ENCODE results near the gene SETD3. TPM values are rescaled to one million over a fixed set of nuclear protein-coding genes. Genes with fewer than 3 reads are reported as not detected.

Gene SETD3
- total RNA-seq, 2 experiments from 2014 or later: 56.8 to 64.5 TPM

DNA sequence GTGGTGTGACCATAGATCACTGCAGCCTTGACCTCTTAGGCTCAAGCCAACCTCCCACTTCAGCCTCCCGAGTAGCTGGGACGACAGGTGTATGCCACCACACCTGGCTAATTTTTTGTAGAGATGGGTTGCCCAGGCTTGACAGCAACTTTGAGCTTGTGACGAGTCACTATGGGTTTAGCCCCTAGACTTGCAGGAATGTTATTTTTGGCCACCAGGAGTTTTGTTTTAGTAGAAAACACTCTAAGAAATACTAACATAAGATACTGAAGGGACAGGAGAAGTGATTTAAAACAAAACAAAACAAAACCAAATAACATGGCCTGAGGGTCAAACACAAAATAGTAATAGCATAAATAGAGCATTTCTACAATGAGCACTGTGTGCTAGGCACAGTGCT is 26.4 kb downstream of the SETD3 start:
- no peak for DNase-seq
- Mint-ChIP-seq H3K27ac (no peak overlapping the region), H3K36me3 (ENCODE audit: low read depth) (peaks cover 19% of the 10 kb centered on the region), H3K4me1 (no peaks in the 10 kb centered on the region), H3K27me3 (no peaks in the 10 kb centered on the region), H3K9me3 (no peaks in the 10 kb centered on the region), H3K4me3 (no peak overlapping the region)
- ChIA-PET POLR2A (no interaction called here), CTCF (interaction anchor here (0.6 kb wide), 1 partner anchor 1007 kb away, joined by 3 read pairs; no protein-coding TSS in a partner anchor)

GRCh38 chr14:99452968-99453367 is 27.7 kb downstream of the SETD3 start:
- Mint-ChIP-seq H3K36me3 (ENCODE audit: low read depth) (peaks cover 23% of the 10 kb centered on the region), H3K4me1 (peaks cover 4% of the 10 kb centered on the region), H3K9me3 (no peaks in the 10 kb centered on the region), H3K27ac (no peak overlapping the region), H3K4me3 (no peak overlapping the region), H3K27me3 (no peaks in the 10 kb centered on the region)
- ChIA-PET CTCF (no interaction called here), POLR2A (no interaction called here)
- DNase-seq: no peak

GRCh38 chr14:99451234-99451633 is 29.4 kb downstream of the SETD3 start:
- Mint-ChIP-seq H3K27ac (no peak overlapping the region), H3K36me3 (ENCODE audit: low read depth) (peaks cover 20% of the 10 kb centered on the region), H3K9me3 (no peaks in the 10 kb centered on the region), H3K4me3 (no peak overlapping the region), H3K4me1 (peaks cover 4% of the 10 kb centered on the region), H3K27me3 (no peaks in the 10 kb centered on the region)
- POLR2A ChIA-PET: no interaction called here
- DNase-seq: no peak
- CTCF ChIA-PET: interaction anchor here (1.4 kb wide), 1 partner anchor 11 kb away, joined by 3 read pairs; no protein-coding TSS in a partner anchor

DNA sequence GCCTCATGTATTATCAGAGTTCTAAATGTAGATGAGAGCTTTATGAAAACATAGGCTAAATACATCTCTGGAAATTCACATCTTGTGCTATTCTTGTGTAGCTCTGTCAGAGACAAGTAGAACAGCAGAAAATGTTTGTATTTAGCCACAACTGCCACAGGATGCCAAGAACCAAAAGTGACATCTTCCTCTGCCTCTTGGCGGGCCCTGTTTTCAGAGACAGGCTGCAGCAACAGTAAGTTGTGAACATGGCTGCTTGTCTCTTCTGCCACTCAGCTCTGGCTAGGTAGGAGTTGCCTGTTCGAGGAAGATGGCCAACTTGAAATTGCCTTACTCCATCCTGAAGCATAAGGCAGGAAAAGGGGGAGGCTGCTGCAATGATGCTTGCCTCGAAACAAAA is 30.4 kb downstream of the SETD3 start:
- ChIA-PET POLR2A (no interaction called here), CTCF (interaction anchor here (0.9 to 1.4 kb wide), 2 partner anchors 10 to 13 kb away, joined by 3 read pairs; no protein-coding TSS in a partner anchor)
- H3K27ac Mint-ChIP-seq: no peak overlapping the region
- H3K9me3 Mint-ChIP-seq: no peaks in the 10 kb centered on the region
- H3K4me3 Mint-ChIP-seq: no peak overlapping the region
- no peaks in the 10 kb centered on the region for H3K27me3 Mint-ChIP-seq
- H3K36me3 Mint-ChIP-seq (ENCODE audit: low read depth): peaks cover 20% of the 10 kb centered on the region
- H3K4me1 Mint-ChIP-seq: peaks cover 4% of the 10 kb centered on the region
- no peak for DNase-seq

DNA sequence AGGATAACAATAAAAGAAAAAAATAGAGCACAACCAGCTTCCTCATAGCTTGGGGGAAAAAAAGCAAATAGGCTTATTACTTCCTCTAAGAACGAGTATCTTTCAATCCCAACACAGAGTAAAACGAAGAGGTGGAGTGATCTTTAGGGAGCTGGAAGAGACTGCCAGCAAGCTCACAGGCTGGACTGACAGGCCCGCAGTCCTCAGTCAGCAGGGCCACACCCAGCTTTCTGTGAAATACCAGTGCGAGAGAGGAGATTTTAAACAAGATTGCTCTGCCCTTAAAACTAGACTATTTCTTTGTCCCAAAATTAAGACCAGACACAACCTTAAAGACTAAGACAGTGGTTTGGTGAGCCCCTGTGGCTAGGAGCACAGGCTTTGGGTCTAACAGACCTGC is 32.9 kb downstream of the SETD3 start:
- no peak overlapping the region for H3K27ac Mint-ChIP-seq
- H3K4me1 Mint-ChIP-seq: peaks cover 4% of the 10 kb centered on the region
- H3K36me3 Mint-ChIP-seq (ENCODE audit: low read depth): peaks cover 23% of the 10 kb centered on the region
- no peak for DNase-seq
- H3K9me3 Mint-ChIP-seq: no peaks in the 10 kb centered on the region
- ChIA-PET POLR2A (no interaction called here), CTCF (interaction anchor here (0.9 kb wide), 1 partner anchor 9 kb away, joined by 4 read pairs; no protein-coding TSS in a partner anchor)
- no peaks in the 10 kb centered on the region for H3K27me3 Mint-ChIP-seq
- H3K4me3 Mint-ChIP-seq: no peak overlapping the region

GRCh38 chr14:99445931-99446330 is 34.7 kb downstream of the SETD3 start:
- Mint-ChIP-seq H3K9me3 (peaks cover 3% of the 10 kb centered on the region), H3K27ac (peak overlapping the region; percentile 10), H3K27me3 (no peaks in the 10 kb centered on the region), H3K4me3 (no peak overlapping the region), H3K4me1 (peaks cover 17% of the 10 kb centered on the region), H3K36me3 (ENCODE audit: low read depth) (peaks cover 28% of the 10 kb centered on the region)
- ChIA-PET POLR2A (no interaction called here), CTCF (interaction anchor here (0.7 to 1.0 kb wide), 3 partner anchors 11 to 24 kb away, joined by 3 to 4 read pairs (median 3); no protein-coding TSS in a partner anchor)
- DNase-seq: no peak

DNA sequence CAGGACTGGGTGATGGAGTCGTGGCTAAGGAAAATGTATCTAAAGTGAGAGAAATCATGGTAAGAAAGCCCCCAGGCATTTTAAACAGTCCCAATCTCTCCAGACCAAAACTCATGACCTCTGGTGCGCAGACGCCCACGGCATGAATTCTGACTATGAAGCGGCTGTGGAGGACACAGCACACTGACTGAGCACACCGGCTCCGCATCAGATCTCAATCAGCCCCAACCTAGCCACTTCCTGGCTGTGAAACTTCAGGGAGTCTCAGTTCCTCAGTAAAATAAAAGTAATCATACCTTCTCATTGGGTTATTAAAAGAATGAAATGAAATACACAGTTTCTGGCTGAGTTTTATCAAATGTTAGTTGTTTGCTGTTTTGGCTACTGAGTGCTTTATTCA is 38.7 kb downstream of the SETD3 start:
- H3K27me3 Mint-ChIP-seq: no peaks in the 10 kb centered on the region
- no peak for DNase-seq
- peaks cover 3% of the 10 kb centered on the region for H3K9me3 Mint-ChIP-seq
- POLR2A ChIA-PET: no interaction called here
- H3K27ac Mint-ChIP-seq: peak overlapping the region; percentile 42
- peaks cover 31% of the 10 kb centered on the region for H3K36me3 Mint-ChIP-seq (ENCODE audit: low read depth)
- CTCF ChIA-PET: no interaction called here
- H3K4me3 Mint-ChIP-seq: no peak overlapping the region
- H3K4me1 Mint-ChIP-seq: peaks cover 22% of the 10 kb centered on the region

GRCh38 chr14:99441157-99441870 is 39.3 kb downstream of the SETD3 start:
- no peaks in the 10 kb centered on the region for H3K27me3 Mint-ChIP-seq
- H3K36me3 Mint-ChIP-seq (ENCODE audit: low read depth): peaks cover 32% of the 10 kb centered on the region
- ChIA-PET CTCF (no interaction called here), POLR2A (no interaction called here)
- DNase-seq: no peak
- H3K4me3 Mint-ChIP-seq: no peak overlapping the region
- H3K4me1 Mint-ChIP-seq: peaks cover 28% of the 10 kb centered on the region
- no peak overlapping the region for H3K27ac Mint-ChIP-seq
- peaks cover 3% of the 10 kb centered on the region for H3K9me3 Mint-ChIP-seq

- Mint-ChIP-seq H3K9me3 (peaks cover 3% of the 10 kb centered on the region), H3K4me3 (no peak overlapping the region), H3K27ac (no peak overlapping the region), H3K27me3 (no peaks in the 10 kb centered on the region), H3K36me3 (ENCODE audit: low read depth) (peaks cover 41% of the 10 kb centered on the region), H3K4me1 (peaks cover 38% of the 10 kb centered on the region)
- CTCF ChIA-PET: interaction anchor here (0.9 kb wide), 1 partner anchor 11 kb away, joined by 3 read pairs; no protein-coding TSS in a partner anchor
- no peak for DNase-seq
- POLR2A ChIA-PET: no interaction called here
Observed at GRCh38 chr14:99440278-99440677, 40.4 kb downstream of the SETD3 start.

- peak overlapping the region; percentile 74 for H3K27ac Mint-ChIP-seq
- ChIA-PET CTCF (no interaction called here), POLR2A (no interaction called here)
- no peak overlapping the region for H3K4me3 Mint-ChIP-seq
- H3K27me3 Mint-ChIP-seq: no peaks in the 10 kb centered on the region
- peaks cover 3% of the 10 kb centered on the region for H3K9me3 Mint-ChIP-seq
- DNase-seq: no peak
- peaks cover 51% of the 10 kb centered on the region for H3K36me3 Mint-ChIP-seq (ENCODE audit: low read depth)
- H3K4me1 Mint-ChIP-seq: peaks cover 40% of the 10 kb centered on the region
Observed at GRCh38 chr14:99437706-99438105, 43.0 kb downstream of the SETD3 start.

GRCh38 chr14:99436247-99437180 is 44.1 kb downstream of the SETD3 start:
- no peak for DNase-seq
- CTCF ChIA-PET: interaction anchor here (0.7 kb wide), 1 partner anchor 14 kb away, joined by 3 read pairs; no protein-coding TSS in a partner anchor
- POLR2A ChIA-PET: no interaction called here
- H3K9me3 Mint-ChIP-seq: no peaks in the 10 kb centered on the region
- H3K4me1 Mint-ChIP-seq: peaks cover 28% of the 10 kb centered on the region
- no peak overlapping the region for H3K4me3 Mint-ChIP-seq
- peak overlapping the region; percentile 79 for H3K27ac Mint-ChIP-seq
- H3K27me3 Mint-ChIP-seq: no peaks in the 10 kb centered on the region
- H3K36me3 Mint-ChIP-seq (ENCODE audit: low read depth): peaks cover 53% of the 10 kb centered on the region

DNA sequence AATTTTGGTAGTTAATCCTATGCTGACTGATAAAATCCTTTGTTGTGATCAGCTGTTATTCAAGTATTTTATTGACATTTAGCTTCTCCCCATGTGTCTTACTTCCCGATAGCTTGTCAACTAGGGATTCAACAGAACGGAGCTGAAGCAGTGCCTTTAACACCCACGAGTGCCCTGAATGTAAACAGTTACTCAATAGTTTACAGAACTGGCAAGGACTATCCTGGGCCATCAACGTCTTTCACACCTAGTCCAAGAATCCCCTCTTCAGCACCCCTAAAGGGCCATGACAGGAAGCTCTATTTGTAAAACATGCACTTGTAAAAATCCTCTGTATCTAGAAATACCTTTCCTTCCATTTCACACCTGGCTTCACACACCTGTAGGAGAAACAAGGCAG is 45.3 kb downstream of the SETD3 start:
- H3K36me3 Mint-ChIP-seq (ENCODE audit: low read depth): peaks cover 62% of the 10 kb centered on the region
- ChIA-PET CTCF (interaction anchor here (0.7 to 1.3 kb wide), 4 partner anchors 8 to 599 kb away, joined by 3 to 4 read pairs (median 4); no protein-coding TSS in a partner anchor), POLR2A (no interaction called here)
- no peak for DNase-seq
- no peaks in the 10 kb centered on the region for H3K27me3 Mint-ChIP-seq
- no peak overlapping the region for H3K4me3 Mint-ChIP-seq
- peaks cover 30% of the 10 kb centered on the region for H3K4me1 Mint-ChIP-seq
- no peak overlapping the region for H3K27ac Mint-ChIP-seq
- H3K9me3 Mint-ChIP-seq: peaks cover 3% of the 10 kb centered on the region

GRCh38 chr14:99432485-99432884 is 48.2 kb downstream of the SETD3 start:
- peaks cover 13% of the 10 kb centered on the region for H3K9me3 Mint-ChIP-seq
- ChIA-PET CTCF (no interaction called here), POLR2A (no interaction called here)
- DNase-seq: no peak
- H3K36me3 Mint-ChIP-seq (ENCODE audit: low read depth): peaks cover 77% of the 10 kb centered on the region
- H3K27ac Mint-ChIP-seq: no peak overlapping the region
- H3K27me3 Mint-ChIP-seq: no peaks in the 10 kb centered on the region
- no peak overlapping the region for H3K4me3 Mint-ChIP-seq
- H3K4me1 Mint-ChIP-seq: peaks cover 32% of the 10 kb centered on the region

Data from activated CD4-positive, alpha-beta T cell treated with anti-CD3 and anti-CD28 coated beads, Interleukin-2, amount 10 ng/mL, durations not matched to agents 7 days and 5 days (primary cell).